Neural cell (in vitro differentiated cells): Measurements from ENCODE around the gene FDXACB1. TPM values are rescaled to one million over a fixed set of nuclear protein-coding genes. Genes with fewer than 3 reads are reported as not detected.

ENCODE experiments used
- H2AFZ ChIP-seq: fragments of 200-600, 300-800 bp; sonication (generic), shearing (Covaris generic); 2 replicates; pipeline ENCODE4 v1.6.0; 2014; ENCODE audit warnings: low read depth, mild to moderate bottlenecking, antibody characterized with exemption, low read length, moderate library complexity
- H3F3A ChIP-seq: fragments of 200-600 bp; shearing (Covaris generic); 2 replicates; pipeline ENCODE4 v1.6.1; 2016; ENCODE audit warnings: mild to moderate bottlenecking, moderate library complexity, mixed read lengths, antibody characterized with exemption, low read length; ENCODE audit not compliant: insufficient read depth, poor library complexity, severe bottlenecking
- H3K27ac ChIP-seq: fragments of 200-600, 300-800 bp; sonication (generic), shearing (Covaris generic); 2 replicates; pipeline ENCODE4 v1.5.1; 2014; ENCODE audit warnings: mild to moderate bottlenecking, low read length, moderate library complexity
- H3K27me3 ChIP-seq: fragments of 300-800, 200-600 bp; sonication (generic), shearing (Covaris generic); 2 replicates; pipeline ENCODE4 v1.6.0; 2014; ENCODE audit warnings: mild to moderate bottlenecking, low read depth, low read length, moderate library complexity; ENCODE audit not compliant: insufficient read depth
- H3K36me3 ChIP-seq: fragments of 300-800, 200-600 bp; sonication (generic), shearing (Covaris generic); 2 replicates; pipeline ENCODE4 v1.5.1; 2014; ENCODE audit warnings: mild to moderate bottlenecking, antibody characterized with exemption, low read length, moderate library complexity; ENCODE audit not compliant: insufficient read depth
- H3K4me2 ChIP-seq: fragments of 300-800, 200-600 bp; sonication (generic), shearing (Covaris generic); 2 replicates; pipeline ENCODE4 v1.6.0; 2014; ENCODE audit warnings: mild to moderate bottlenecking, low read length
- H3K4me3 ChIP-seq: fragments of 300-800, 200-600 bp; sonication (generic), shearing (Covaris generic); 2 replicates; pipeline ENCODE4 v1.5.1; 2014; ENCODE audit warnings: mild to moderate bottlenecking, low read length, moderate library complexity
- H3K79me2 ChIP-seq: fragments of 200-600 bp; shearing (Covaris generic); replicated peaks from 2 replicates; pipeline ENCODE4 v1.6.0; 2014; ENCODE audit warnings: mild to moderate bottlenecking, low read length, moderate library complexity; ENCODE audit not compliant: insufficient read depth
- H3K9ac ChIP-seq: fragments of 300-800, 200-600 bp; sonication (generic), shearing (Covaris generic); 2 replicates; pipeline ENCODE4 v1.6.1; 2016; ENCODE audit warnings: mild to moderate bottlenecking, low read length, mixed read lengths
- H3K9me2 ChIP-seq: fragments of 200-600 bp; shearing (Covaris generic); 2 replicates; pipeline ENCODE4 v1.6.1; 2016; ENCODE audit warnings: mild to moderate bottlenecking, low read length, mixed read lengths; ENCODE audit not compliant: insufficient read depth
- H3K9me3 ChIP-seq: fragments of 200-600, 300-800 bp; sonication (generic), shearing (Covaris generic); 2 replicates; pipeline ENCODE4 v1.6.1; 2016; ENCODE audit warnings: mild to moderate bottlenecking, mixed run types, low read length, moderate library complexity, mixed read lengths
- H4K20me1 ChIP-seq: fragments of 200-600 bp; shearing (Covaris generic); 2 replicates; pipeline ENCODE4 v1.6.1; 2016; ENCODE audit warnings: mild to moderate bottlenecking, mixed run types; ENCODE audit not compliant: insufficient read depth
- CTCF ChIP-seq: fragments of 450-650 bp; IDR thresholded peaks from 2 replicates; pipeline ENCODE4 v1.5.1; 2014; ENCODE audit warnings: antibody characterized with exemption, mild to moderate bottlenecking, moderate library complexity; ENCODE audit not compliant: poor library complexity, severe bottlenecking
- EP300 ChIP-seq: fragments of 450-650 bp; conservative IDR thresholded peaks from 2 replicates; pipeline ENCODE4 v1.6.1; 2014; ENCODE audit warnings: antibody characterized with exemption, mild to moderate bottlenecking, moderate library complexity; ENCODE audit not compliant: poor library complexity, severe bottlenecking
- EZH2 ChIP-seq: fragments of 200-600, 300-800 bp; shearing (Covaris generic), sonication (generic); IDR thresholded peaks from 2 replicates; pipeline ENCODE4 v1.6.1; 2014; ENCODE audit warnings: antibody characterized with exemption, low read length, borderline replicate concordance, mild to moderate bottlenecking; ENCODE audit not compliant: insufficient read depth, poor library complexity, severe bottlenecking
- MXI1 ChIP-seq: fragments of 450-650 bp; conservative IDR thresholded peaks from 2 replicates; pipeline ENCODE4 v1.6.1; 2014; ENCODE audit warnings: antibody characterized with exemption, mild to moderate bottlenecking; ENCODE audit not compliant: poor library complexity, severe bottlenecking
- POLR2AphosphoS5 ChIP-seq: IDR thresholded peaks from 2 replicates; pipeline ENCODE4 v1.6.1; 2012
- RAD21 ChIP-seq: fragments of 450-650 bp; conservative IDR thresholded peaks from 2 replicates; pipeline ENCODE4 v1.6.1; 2014; ENCODE audit warnings: antibody characterized with exemption, mild to moderate bottlenecking, moderate library complexity
- REST ChIP-seq: IDR thresholded peaks from 2 replicates; pipeline ENCODE4 v1.6.1; 2012; ENCODE audit warnings: borderline replicate concordance
- SMC3 ChIP-seq: fragments of 450-650 bp; conservative IDR thresholded peaks from 2 replicates; pipeline ENCODE4 v1.6.1; 2014; ENCODE audit warnings: antibody characterized with exemption, mild to moderate bottlenecking, moderate library complexity; ENCODE audit not compliant: poor library complexity
- TAF1 ChIP-seq: IDR thresholded peaks from 2 replicates; pipeline ENCODE4 v1.6.1; 2012; ENCODE audit warnings: low read depth
- polyA plus RNA-seq: library from polyadenylated mRNA; depleted of rRNA; stranded (reverse); fragments of >200 nt; gene quantifications from 2 replicates; pipeline ENCODE4 v1.2.3, GENCODE V29; 2014

FDXACB1 gene
- polyA plus RNA-seq, 1 donor from 2014 or later, result 3.1 TPM

- peak overlapping the region; percentile 93 for H3K4me2 ChIP-seq
- TF ChIP-seq MXI1 (no peak), SMC3 (no peak), EZH2 (no peak), EP300 (no peak), RAD21 (no peak), CTCF (no peak), TAF1 (no peak), POLR2AphosphoS5 (no peak), REST (no peak)
- H3K4me3 ChIP-seq, result peak overlapping the region; percentile 88
- H3K79me2 ChIP-seq, result no peaks in the 10 kb centered on the region
- H3K27me3 ChIP-seq, result no peaks in the 10 kb centered on the region
- H3K36me3 ChIP-seq, result no peaks in the 10 kb centered on the region
- H2AFZ ChIP-seq, result peak overlapping the region; percentile 78
- H3K9me3 ChIP-seq, result no peaks in the 10 kb centered on the region
- H3F3A ChIP-seq, result peaks cover 6% of the 10 kb centered on the region
- H3K9ac ChIP-seq, result peak overlapping the region; percentile 91
- H4K20me1 ChIP-seq, result no peaks in the 10 kb centered on the region
- peak overlapping the region; percentile 97 for H3K27ac ChIP-seq
- no peaks in the 10 kb centered on the region for H3K9me2 ChIP-seq
These were observed 548 bp downstream of the FDXACB1 start for GRCh38 chr11:111878385-111878848.

GRCh38 chr11:111871693-111872161 lies 7.2 kb downstream of the FDXACB1 start:
- H3K9me2 ChIP-seq, result no peaks in the 10 kb centered on the region
- H4K20me1 ChIP-seq, result no peaks in the 10 kb centered on the region
- TF ChIP-seq REST (no peak), TAF1 (no peak), MXI1 (no peak), EZH2 (no peak), RAD21 (no peak), CTCF (no peak), POLR2AphosphoS5 (no peak), SMC3 (no peak)
- no peaks in the 10 kb centered on the region for H3K36me3 ChIP-seq
- H3K4me2 ChIP-seq, result peak overlapping the region; percentile 53
- H3K4me3 ChIP-seq, result peak overlapping the region; percentile 77
- peak overlapping the region; percentile 80 for H3K27ac ChIP-seq
- H2AFZ ChIP-seq, result peak overlapping the region; percentile 71
- H3K79me2 ChIP-seq, result peaks cover 16% of the 10 kb centered on the region
- H3K27me3 ChIP-seq, result no peaks in the 10 kb centered on the region
- peaks cover 3% of the 10 kb centered on the region for H3F3A ChIP-seq
- no peaks in the 10 kb centered on the region for H3K9me3 ChIP-seq
- peak overlapping the region; percentile 81 for H3K9ac ChIP-seq
